Fibroblast of mammary gland (primary cell): ENCODE measurements around the gene MUC6.
"Not testable (repeated sequence)": the region's sequence is repeated elsewhere in the genome, so short reads cannot be mapped to it uniquely, and the experiment has no call there.

Experiments used
- DNase-seq: peaks from one replicate; pipeline ENCODE4 v3.0.0-alpha.2; 2010; ENCODE audit warnings: low read depth
- H3K4me3 ChIP-seq: 2 replicates; pipeline ENCODE4 v1.5.1; 2011; ENCODE audit warnings: low read depth, mild to moderate bottlenecking, low read length, moderate library complexity; ENCODE audit not compliant: control insufficient read depth
- CTCF ChIP-seq: conservative IDR thresholded peaks from 2 replicates; pipeline ENCODE4 v1.5.1; 2011; ENCODE audit warnings: low read depth, low read length, inconsistent platforms; ENCODE audit not compliant: control insufficient read depth, insufficient read depth

The MUC6 gene

GRCh38 chr11:978781-979180 is 57.7 kb downstream of the MUC6 start:
- no peak for TF ChIP-seq CTCF
- no peak overlapping the region for H3K4me3 ChIP-seq
- DNase-seq = no peak

- DNase-seq = no peak
- TF ChIP-seq CTCF = no peak
- H3K4me3 ChIP-seq = no peak overlapping the region
These were observed 58.4 kb downstream of the MUC6 start for GRCh38 chr11:977830-978720.

GRCh38 chr11:976431-977160 is 59.9 kb downstream of the MUC6 start:
- peak; percentile 24 for TF ChIP-seq CTCF
- DNase-seq = peak; percentile 71
- H3K4me3 ChIP-seq = no peak overlapping the region

- H3K4me3 ChIP-seq = no peak overlapping the region
- TF ChIP-seq CTCF = peak; percentile 15
- peak; percentile 39 for DNase-seq
These were observed 60.7 kb downstream of the MUC6 start for GRCh38 chr11:975827-976226.

DNA sequence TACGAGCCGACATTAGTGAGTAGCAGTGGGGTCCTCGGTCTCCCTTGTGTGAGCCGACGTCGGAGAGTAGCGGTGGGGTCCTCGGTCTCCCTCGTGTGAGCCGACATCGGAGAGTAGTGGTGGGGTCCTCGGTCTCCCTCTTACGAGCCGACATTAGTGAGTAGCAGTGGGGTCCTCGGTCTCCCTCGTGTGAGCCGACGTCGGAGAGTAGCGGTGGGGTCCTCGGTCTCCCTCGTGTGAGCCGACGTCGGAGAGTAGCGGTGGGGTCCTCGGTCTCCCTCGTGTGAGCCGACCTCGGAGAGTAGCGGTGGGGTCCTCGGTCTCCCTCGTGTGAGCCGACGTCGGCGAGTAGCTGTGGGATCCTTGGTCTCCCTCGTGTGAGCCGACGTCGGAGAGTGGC is 61.1 kb downstream of the MUC6 start:
- not testable (repeated sequence) for H3K4me3 ChIP-seq, DNase-seq

DNA sequence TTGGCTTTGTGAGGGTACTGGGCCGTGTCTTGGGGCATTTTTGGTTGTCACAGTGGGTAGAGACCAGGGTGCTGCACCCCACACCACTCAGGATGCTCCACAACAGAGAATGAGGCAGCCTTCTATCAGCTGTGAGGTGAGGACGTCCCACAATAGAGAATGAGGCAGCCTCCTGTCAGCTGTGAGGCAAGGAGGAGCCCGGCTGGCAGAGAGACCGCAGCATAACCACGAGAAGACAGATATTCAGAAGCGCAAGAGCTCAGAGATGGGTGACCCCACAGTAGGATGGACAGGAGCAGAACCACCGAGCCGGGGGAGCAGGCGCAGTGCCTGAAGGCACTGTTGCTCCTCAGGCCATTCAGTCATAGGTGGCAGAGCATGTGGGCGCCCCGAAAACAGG is 63.3 kb downstream of the MUC6 start:
- no peak overlapping the region for H3K4me3 ChIP-seq
- no peak for TF ChIP-seq CTCF
- no peak for DNase-seq

DNA sequence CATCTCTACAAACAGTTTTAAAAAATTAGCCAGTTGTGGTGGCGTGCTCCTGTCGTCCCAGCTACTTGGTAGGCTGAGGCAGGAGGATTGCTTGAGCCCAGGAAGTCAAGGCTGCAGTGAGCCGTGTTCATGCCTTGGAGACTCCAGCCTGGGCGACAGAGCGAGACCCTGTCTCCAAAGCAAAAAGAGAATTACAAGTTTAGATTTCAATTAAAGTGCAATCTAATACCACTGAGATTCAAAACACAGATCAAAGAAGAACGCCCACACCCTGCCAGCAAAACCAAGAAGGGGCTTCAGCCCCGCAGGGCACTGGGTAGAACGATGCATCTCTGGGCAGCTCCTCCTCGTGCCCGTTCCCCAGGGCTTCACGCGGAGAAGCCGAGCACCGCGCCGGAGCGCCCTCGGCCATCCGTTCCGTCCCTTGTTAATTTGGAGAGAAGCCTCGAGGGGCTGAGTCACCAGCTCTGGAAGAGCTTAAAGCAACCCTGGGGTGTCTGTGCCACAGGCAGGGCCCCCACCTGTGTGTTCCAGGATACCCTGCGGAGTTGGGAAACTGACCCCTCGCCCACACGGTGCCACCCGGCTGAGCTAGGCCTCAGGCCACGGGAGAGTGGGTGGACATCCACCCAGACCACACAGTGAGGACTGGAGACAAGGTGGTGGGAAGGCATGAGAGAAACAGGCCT is 63.9 kb downstream of the MUC6 start:
- no peak overlapping the region for H3K4me3 ChIP-seq
- no peak for DNase-seq
- no peak for TF ChIP-seq CTCF
